T-helper 17 cell (primary cell): ENCODE results near the gene CD59. TPM values are rescaled to one million over a fixed set of nuclear protein-coding genes. Genes with fewer than 3 reads are reported as not detected.
"Not testable (repeated sequence)": the region's sequence is repeated elsewhere in the genome, so short reads cannot be mapped to it uniquely, and the experiment has no call there.

Source experiments
- ATAC-seq: fragments of 150-1000 bp; cut with Tn5 transposase; 2 replicates; pipeline ENCODE4 v1.10.0; 2021; ENCODE audit warnings: mild to moderate bottlenecking, moderate library complexity
- DNase-seq, 3 donors: peaks; one replicate each; pipeline versions ENCODE4 v3.0.0 to v3.0.0-alpha.2; 2020 to 2021
- H3K9me3 ChIP-seq: one replicate; pipeline ENCODE4 v1.7.0; 2013; ENCODE audit warnings: low read length, mild to moderate bottlenecking; ENCODE audit not compliant: control insufficient read depth, poor library complexity, severe bottlenecking
- H3K27ac Mint-ChIP-seq: one replicate; pipeline ENCODE4 v1.8.0; 2022; ENCODE audit warnings: mild to moderate bottlenecking, moderate library complexity, mixed read lengths
- H3K27me3 Mint-ChIP-seq: one replicate; pipeline ENCODE4 v1.8.0; 2022; ENCODE audit warnings: mixed read lengths
- H3K36me3 Mint-ChIP-seq: one replicate; pipeline ENCODE4 v1.8.0; 2022; ENCODE audit warnings: low read depth, mixed read lengths
- H3K4me1 Mint-ChIP-seq: one replicate; pipeline ENCODE4 v1.8.0; 2022; ENCODE audit warnings: mild to moderate bottlenecking, mixed read lengths
- H3K4me3 Mint-ChIP-seq: one replicate; pipeline ENCODE4 v1.8.0; 2022; ENCODE audit warnings: mild to moderate bottlenecking, moderate library complexity, mixed read lengths
- total RNA-seq, 4 donors: library from RNA in 2 of 4; stranded (reverse) in 2 of 4; gene quantifications; one replicate each; pipeline ENCODE4 v1.2.3 and lab custom pipeline; 2022 to 2026

The CD59 gene
- total RNA-seq, 2 donors from 2014 or later = 48.7 to 53.6 TPM

DNA sequence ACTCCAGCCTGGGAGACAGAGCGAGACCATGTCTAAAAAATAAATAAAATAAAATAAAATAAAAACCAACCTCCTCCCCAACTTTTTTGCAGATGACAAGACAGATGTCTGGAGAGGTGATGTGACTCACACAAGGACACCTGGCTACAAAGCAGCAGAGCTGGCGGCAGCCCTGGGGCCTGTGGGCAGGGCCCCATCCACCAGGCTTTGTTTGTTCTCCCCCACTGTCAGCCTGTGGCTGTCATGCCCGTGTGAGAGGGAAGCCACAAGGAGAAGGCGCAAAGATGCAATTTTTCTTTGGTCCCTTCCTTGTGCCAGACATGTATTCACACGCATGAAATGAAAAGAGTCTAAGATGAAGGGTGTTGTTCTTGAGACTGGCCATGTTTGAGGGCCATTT lies 16.6 kb downstream of the CD59 start:
- H3K27ac Mint-ChIP-seq = no peak overlapping the region
- H3K4me1 Mint-ChIP-seq = peaks cover 27% of the 10 kb centered on the region
- DNase-seq (no peak), ATAC-seq (no peak)
- no peaks in the 10 kb centered on the region for H3K9me3 ChIP-seq
- no peak overlapping the region for H3K4me3 Mint-ChIP-seq
- H3K27me3 Mint-ChIP-seq = no peaks in the 10 kb centered on the region
- peaks cover 2% of the 10 kb centered on the region for H3K36me3 Mint-ChIP-seq

DNA sequence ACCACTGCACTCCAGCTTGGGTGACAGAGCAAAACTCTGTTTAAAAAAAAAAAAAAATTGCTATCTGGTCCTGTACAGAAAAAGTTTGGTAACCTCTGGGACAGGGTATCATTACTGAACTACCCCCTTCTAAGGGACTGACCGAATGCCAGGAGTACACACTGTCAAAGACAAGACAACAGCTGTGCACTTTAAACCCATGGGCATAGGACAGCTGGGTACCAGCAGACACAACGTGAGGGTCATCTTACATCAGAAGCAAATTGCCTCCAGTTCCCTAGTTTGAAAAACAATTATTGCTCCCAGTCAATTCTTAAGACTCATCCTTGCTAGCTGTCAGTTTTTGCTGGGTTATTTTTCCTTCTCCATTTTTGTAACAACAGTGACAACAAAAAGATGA lies 17.8 kb downstream of the CD59 start:
- ATAC-seq = no peak
- DNase-seq = no peak
- Mint-ChIP-seq H3K4me3 (no peak overlapping the region), H3K27me3 (no peaks in the 10 kb centered on the region), H3K27ac (no peak overlapping the region), H3K4me1 (peaks cover 16% of the 10 kb centered on the region), H3K36me3 (peaks cover 2% of the 10 kb centered on the region)
- H3K9me3 ChIP-seq = no peaks in the 10 kb centered on the region

DNA sequence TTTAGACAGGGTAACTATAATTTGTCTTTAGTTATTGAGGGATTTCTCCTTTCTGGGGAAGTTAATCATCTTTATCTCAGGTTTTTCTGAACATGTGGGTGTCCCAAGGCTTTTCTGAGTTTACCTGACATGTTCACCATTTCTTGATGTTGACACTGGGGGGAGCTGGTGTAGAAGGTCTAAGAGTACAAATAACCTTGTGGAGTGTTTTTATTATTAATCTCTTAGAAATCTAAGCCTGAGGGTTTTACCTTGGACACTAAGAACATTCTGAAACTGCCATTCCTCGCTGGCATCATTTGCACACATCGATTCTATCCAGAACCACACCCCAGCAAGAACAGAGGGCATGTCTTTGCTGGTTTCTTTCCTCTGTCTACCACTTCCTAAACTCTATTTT lies 20.0 kb downstream of the CD59 start:
- H3K36me3 Mint-ChIP-seq = peaks cover 2% of the 10 kb centered on the region
- no peaks in the 10 kb centered on the region for H3K9me3 ChIP-seq
- no peak overlapping the region for H3K4me3 Mint-ChIP-seq
- DNase-seq (no peak), ATAC-seq (peak; percentile 44)
- H3K27ac Mint-ChIP-seq = no peak overlapping the region
- no peaks in the 10 kb centered on the region for H3K27me3 Mint-ChIP-seq
- H3K4me1 Mint-ChIP-seq = no peaks in the 10 kb centered on the region

DNA sequence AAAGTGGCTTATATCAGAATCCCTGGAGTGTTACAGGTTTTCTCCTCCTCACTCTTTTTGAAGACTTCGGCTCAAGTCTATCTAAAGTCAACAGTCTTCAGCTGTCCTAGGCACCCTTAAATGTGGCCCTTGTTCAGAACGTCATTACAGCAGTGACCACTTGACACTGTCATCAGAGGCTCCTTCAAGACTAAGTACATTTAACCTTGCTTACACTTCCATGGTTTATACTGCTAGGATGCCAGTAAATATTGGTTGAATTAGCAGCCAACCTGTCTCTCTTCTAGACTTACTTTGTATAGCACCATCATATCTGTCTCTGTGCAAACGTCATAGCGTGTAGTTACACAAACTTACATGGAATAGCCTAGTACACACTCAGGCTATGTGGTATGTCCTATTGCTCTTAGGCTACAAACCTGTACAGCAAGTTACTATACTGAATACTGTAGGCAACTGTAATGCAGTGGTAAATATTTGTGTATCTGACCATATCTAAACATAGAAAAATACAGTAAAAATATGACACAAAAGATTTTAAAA lies 22.3 kb downstream of the CD59 start:
- DNase-seq (no peak), ATAC-seq (no peak)
- no peaks in the 10 kb centered on the region for H3K27me3 Mint-ChIP-seq
- no peak overlapping the region for H3K27ac Mint-ChIP-seq
- H3K4me1 Mint-ChIP-seq = no peaks in the 10 kb centered on the region
- peaks cover 2% of the 10 kb centered on the region for H3K36me3 Mint-ChIP-seq
- H3K4me3 Mint-ChIP-seq = no peak overlapping the region
- H3K9me3 ChIP-seq = no peaks in the 10 kb centered on the region

DNA sequence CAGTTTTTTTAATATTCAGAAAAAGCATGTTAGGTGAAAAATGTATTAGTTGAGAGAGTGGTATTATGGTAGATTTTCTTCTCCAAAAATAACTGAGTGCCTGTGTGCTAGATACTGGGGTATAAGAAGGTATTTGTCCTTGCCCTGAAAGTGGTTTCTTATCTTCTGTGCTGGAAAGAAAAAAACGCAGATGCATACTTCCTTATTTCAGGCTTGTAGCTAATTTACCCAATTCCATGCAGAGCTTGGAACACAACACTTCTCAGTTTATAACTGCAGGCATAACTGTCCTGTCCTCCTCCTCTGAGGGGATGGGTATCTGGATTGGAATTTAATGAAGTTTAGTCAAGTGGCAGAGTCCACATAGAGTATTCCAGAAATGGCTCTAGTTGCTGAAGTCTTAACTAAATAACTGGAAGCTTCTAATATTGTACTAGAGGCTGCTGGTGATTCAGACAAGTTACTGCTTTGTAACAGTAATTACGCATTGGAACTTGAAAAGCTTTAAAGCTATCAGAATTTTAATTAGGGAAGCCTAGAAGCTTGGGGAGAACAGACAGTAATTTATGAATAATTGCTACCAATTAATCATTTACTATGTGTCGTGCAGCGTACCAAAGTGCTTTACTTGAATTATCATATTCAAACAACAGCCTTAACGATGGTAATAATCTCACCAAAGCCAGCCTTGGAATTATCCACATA lies 22.9 kb downstream of the CD59 start:
- ATAC-seq (no peak), DNase-seq (no peak)
- H3K27ac Mint-ChIP-seq = no peak overlapping the region
- H3K4me1 Mint-ChIP-seq = peaks cover 2% of the 10 kb centered on the region
- H3K9me3 ChIP-seq = no peaks in the 10 kb centered on the region
- H3K36me3 Mint-ChIP-seq = peaks cover 2% of the 10 kb centered on the region
- H3K27me3 Mint-ChIP-seq = no peaks in the 10 kb centered on the region
- no peak overlapping the region for H3K4me3 Mint-ChIP-seq

DNA sequence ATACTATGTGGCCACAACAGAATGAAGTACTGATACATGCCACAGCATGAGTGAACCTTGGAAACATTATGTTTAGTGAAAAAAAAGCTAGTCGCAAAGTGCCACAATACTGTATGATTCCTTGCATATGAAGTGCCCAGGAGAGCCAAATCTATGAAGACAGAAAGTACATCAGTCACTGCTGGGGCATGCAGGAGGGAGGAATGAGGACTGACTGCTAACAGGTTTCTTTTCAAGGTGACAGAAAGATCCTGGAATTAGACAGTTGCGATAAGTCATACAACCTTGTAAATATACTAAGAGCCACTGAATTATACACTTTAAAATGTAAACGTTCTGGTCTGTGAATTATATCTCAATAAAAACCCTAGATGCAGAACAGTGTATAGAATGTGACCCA lies 23.8 kb downstream of the CD59 start:
- Mint-ChIP-seq H3K4me1 (peaks cover 2% of the 10 kb centered on the region), H3K27ac (no peak overlapping the region), H3K27me3 (no peaks in the 10 kb centered on the region), H3K4me3 (no peak overlapping the region), H3K36me3 (peaks cover 2% of the 10 kb centered on the region)
- DNase-seq = no peak
- no peaks in the 10 kb centered on the region for H3K9me3 ChIP-seq
- ATAC-seq = no peak

DNA sequence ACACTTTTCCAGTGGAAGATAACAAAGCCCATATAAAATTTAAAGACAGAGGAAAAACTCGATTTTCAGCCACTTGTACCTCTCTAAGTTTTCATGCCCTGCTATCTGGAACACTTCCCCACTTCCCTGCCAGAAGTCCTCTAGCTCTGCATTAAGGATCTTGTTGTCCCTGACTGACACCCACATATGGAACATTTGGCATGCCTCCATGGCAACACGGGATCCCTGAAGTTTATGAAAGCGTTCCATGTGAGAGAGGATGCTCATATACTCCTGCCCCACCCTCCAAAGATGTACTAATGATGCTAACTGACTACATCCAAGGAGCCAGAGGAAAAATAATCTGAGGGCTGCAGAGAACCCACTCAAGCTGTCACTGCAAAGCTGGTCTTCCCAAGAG lies 26.8 kb downstream of the CD59 start:
- Mint-ChIP-seq H3K4me1 (peaks cover 6% of the 10 kb centered on the region), H3K27ac (no peak overlapping the region), H3K27me3 (no peaks in the 10 kb centered on the region), H3K4me3 (no peak overlapping the region), H3K36me3 (no peaks in the 10 kb centered on the region)
- H3K9me3 ChIP-seq = no peaks in the 10 kb centered on the region
- ATAC-seq (no peak), DNase-seq (no peak)

DNA sequence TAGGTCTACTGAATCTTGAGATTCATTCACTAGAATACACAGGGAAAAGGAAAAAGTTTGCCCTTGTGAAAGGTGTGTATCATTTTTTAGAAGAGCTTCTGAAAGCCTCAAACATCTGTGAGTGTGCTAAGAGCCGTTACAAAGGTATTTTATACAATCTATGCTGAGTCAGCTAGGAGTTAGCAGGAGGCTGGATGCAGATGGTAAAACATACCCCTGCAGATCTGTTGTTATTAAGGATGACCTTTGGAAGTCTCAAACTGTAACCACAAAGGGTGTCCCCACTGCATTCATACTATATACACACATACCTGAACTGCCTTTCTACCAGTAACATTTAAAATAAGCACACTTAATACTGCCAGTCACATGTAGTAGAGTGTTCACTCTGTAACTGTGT lies 27.2 kb downstream of the CD59 start:
- H3K4me3 Mint-ChIP-seq = no peak overlapping the region
- no peaks in the 10 kb centered on the region for H3K9me3 ChIP-seq

DNA sequence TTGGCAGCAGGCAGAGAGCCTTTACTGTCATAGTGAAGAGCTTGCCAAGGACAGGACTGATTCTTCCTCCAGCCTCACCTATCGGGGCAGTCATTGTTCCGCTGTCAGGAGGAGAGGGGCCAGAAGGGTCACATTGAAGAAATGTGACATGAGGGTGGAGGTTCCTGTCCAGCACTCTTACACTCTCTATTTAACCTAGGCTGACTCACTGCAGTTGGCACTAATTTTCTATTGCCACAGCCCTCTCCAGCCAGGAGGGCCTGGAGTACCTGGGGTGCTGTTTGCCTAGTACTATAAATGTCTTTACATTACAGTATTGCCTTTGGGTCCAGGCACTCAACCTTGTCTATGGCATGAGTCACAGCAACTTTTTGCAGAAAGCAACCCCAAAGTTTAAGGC lies 28.4 kb downstream of the CD59 start:
- not testable (repeated sequence) for DNase-seq, H3K36me3 Mint-ChIP-seq, H3K9me3 ChIP-seq, H3K27me3 Mint-ChIP-seq, ATAC-seq, H3K4me1 Mint-ChIP-seq, H3K27ac Mint-ChIP-seq
- peak overlapping the region; percentile 36 for H3K4me3 Mint-ChIP-seq

More for the DNA sequence above, 27.2 kb downstream of the CD59 start:
- Mint-ChIP-seq H3K27me3 (no peaks in the 10 kb centered on the region), H3K36me3 (no peaks in the 10 kb centered on the region), H3K4me1 (peaks cover 6% of the 10 kb centered on the region), H3K27ac (no peak overlapping the region)
- ATAC-seq (no peak), DNase-seq (no peak)

DNA sequence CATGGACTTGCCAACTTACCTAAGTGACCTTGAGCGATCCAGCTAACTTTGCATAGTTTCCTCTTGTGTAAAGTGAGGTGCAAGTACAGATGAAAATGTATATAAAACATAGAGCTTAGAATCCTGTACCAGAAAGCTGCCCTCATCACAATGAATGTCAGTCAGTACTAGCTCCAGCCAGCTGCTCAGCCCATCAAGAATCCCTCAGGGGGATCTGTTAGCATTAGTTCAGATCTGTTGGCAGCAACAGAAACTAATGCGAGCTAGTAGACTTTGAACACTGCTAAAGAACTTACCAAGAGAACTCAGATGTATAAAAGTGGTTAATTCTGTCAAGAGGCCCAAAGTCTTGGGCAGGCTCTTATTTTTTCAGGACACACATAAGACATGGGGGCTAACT lies 29.3 kb downstream of the CD59 start:
- no peaks in the 10 kb centered on the region for H3K9me3 ChIP-seq
- Mint-ChIP-seq H3K27ac (no peak overlapping the region), H3K4me1 (peaks cover 8% of the 10 kb centered on the region), H3K27me3 (no peaks in the 10 kb centered on the region), H3K4me3 (no peak overlapping the region), H3K36me3 (no peaks in the 10 kb centered on the region)
- ATAC-seq (no peak), DNase-seq (no peak)

DNA sequence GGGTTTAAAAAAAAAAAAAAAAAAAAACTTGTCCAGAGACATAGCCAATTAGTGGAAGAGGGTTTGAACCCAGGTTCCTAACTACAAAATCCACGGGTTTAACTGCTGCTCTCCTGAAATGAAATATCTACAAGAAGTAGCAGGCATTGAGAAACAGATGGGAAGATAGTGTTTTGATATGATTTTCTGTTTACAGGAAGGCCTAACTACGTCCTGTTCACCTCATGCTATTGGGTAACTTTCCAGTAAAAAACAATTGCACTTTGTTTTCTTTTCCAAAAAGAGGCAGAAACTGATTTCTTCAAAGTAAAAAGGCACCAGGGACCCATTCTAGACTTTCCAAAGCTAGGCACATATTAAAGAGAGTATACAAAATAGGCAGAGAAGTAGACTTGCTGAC lies 29.7 kb downstream of the CD59 start:
- Mint-ChIP-seq H3K27ac (no peak overlapping the region), H3K27me3 (no peaks in the 10 kb centered on the region), H3K4me1 (peaks cover 8% of the 10 kb centered on the region), H3K36me3 (no peaks in the 10 kb centered on the region), H3K4me3 (no peak overlapping the region)
- no peaks in the 10 kb centered on the region for H3K9me3 ChIP-seq
- ATAC-seq (no peak), DNase-seq (no peak)

DNA sequence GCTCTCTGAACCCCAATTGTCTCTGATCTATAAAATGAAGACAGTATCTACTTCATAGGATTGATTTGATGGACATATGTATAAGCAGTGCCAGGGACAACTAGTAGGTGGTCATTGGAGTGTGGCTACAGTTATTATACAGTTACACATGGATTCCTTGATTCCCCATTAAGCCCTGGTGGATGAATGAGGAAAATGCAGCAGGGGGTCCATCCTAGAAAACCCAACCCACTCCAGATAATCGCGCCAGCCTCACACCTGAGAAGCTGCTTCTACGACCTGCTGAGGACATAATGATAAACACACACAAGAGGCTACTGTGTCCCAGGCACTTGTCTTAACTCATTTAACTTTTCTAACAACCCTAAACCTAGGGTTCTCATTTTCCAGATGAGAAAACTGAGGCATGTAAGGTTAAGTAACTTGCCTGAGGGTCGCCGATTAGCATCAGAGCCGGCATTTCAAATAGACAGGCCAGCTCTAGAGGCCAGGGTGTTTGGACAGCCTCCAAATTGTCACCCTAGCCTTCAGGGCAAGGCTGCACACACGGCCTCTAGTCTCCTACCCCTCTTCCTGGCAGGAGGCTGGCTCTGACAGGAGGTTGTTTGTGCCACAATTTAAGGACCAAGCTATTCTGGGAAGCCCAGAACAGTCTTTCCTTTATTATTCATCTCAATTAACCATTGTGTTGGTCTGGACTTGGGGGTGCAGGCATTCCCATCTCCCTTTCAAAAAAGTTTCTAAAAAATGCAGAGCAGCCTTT lies 31.8 kb downstream of the CD59 start:
- peaks cover 23% of the 10 kb centered on the region for H3K4me1 Mint-ChIP-seq

DNA sequence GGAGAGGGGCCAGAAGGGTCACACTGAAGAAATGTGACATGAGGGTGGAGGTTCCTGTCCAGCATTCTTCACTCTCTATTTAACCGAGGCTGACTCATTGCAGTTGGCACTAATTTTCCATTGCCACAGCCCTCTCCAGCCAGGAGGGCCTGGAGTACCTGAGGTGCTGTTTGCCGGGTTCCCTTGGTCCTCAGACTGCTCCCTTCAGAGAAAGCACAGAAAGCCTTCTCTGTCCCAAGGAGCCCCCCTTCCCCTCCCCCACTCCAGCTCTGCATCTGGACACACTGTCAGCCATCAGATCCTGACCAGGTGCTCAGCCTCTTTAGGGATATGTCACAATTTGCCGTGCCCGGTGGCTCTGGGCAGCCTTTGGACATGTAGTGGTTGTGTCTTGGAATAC lies 32.4 kb downstream of the CD59 start:
- Mint-ChIP-seq H3K4me1 (peaks cover 23% of the 10 kb centered on the region), H3K27me3 (no peaks in the 10 kb centered on the region), H3K4me3 (no peak overlapping the region), H3K27ac (no peak overlapping the region), H3K36me3 (no peaks in the 10 kb centered on the region)
- ATAC-seq = no peak
- no peak for DNase-seq
- no peaks in the 10 kb centered on the region for H3K9me3 ChIP-seq

More for the DNA sequence above, 31.8 kb downstream of the CD59 start:
- no peaks in the 10 kb centered on the region for H3K9me3 ChIP-seq
- ATAC-seq = no peak
- Mint-ChIP-seq H3K4me3 (no peak overlapping the region), H3K27me3 (no peaks in the 10 kb centered on the region), H3K27ac (no peak overlapping the region), H3K36me3 (no peaks in the 10 kb centered on the region)
- DNase-seq = no peak

DNA sequence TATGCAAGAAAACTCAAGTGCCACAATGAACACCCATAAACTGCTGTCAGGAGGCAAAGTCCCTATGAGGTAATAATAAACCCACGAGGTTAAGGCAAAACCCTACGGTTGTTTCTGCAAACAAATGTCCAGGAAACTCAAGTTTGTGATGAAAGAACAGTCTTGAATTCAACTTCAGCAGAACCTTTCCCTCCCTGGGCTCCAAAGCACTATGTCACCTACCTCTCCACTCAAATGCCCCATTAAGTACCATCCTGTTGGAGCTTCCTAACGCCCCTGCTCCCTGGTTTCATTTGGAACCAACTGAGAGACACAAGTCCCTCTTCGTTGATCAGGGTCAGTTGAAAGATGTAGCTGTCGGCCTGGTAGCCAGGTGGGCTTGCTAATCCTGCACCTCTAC lies 33.0 kb downstream of the CD59 start:
- Mint-ChIP-seq H3K27me3 (no peaks in the 10 kb centered on the region), H3K4me3 (no peak overlapping the region), H3K4me1 (peaks cover 21% of the 10 kb centered on the region), H3K27ac (no peak overlapping the region), H3K36me3 (no peaks in the 10 kb centered on the region)
- DNase-seq (no peak), ATAC-seq (no peak)
- no peaks in the 10 kb centered on the region for H3K9me3 ChIP-seq
